Skeletal muscle satellite cell (primary cell): Measurements from ENCODE around the gene CSGALNACT2. TPM values are rescaled to one million over a fixed set of nuclear protein-coding genes. Genes with fewer than 3 reads are reported as not detected.
A peak's percentile ranks its signal among the peaks of the same experiment; 100 is the strongest.
"Not testable (repeated sequence)": the region's sequence is repeated elsewhere in the genome, so short reads cannot be mapped to it uniquely, and the experiment has no call there.

Experiments
- H3K27me3 ChIP-seq: 2 replicates; pipeline ENCODE4 v1.7.0; 2013; ENCODE audit warnings: low read length; ENCODE audit not compliant: control insufficient read depth, insufficient read depth
- H3K36me3 ChIP-seq: 2 replicates; pipeline ENCODE4 v1.7.0; 2013; ENCODE audit warnings: mild to moderate bottlenecking, control low read depth, low read length; ENCODE audit not compliant: insufficient read depth
- H3K4me1 ChIP-seq: 2 replicates; pipeline ENCODE4 v1.7.0; 2013; ENCODE audit warnings: low read length; ENCODE audit not compliant: control insufficient read depth, insufficient read depth
- H3K4me2 ChIP-seq: 2 replicates; pipeline ENCODE4 v1.7.0; 2013; ENCODE audit warnings: mild to moderate bottlenecking, low read length
- H3K4me3 ChIP-seq: 2 replicates; pipeline ENCODE4 v1.7.0; 2013; ENCODE audit warnings: low read length
- H3K9ac ChIP-seq: 2 replicates; pipeline ENCODE4 v1.7.0; 2013; ENCODE audit warnings: mild to moderate bottlenecking, low read depth, low read length, moderate library complexity
- H3K9me3 ChIP-seq: replicated peaks from 2 replicates; pipeline ENCODE4 v1.7.0; 2013; ENCODE audit warnings: mild to moderate bottlenecking, control low read depth, low read length
- total RNA-seq: library from RNA; depleted of rRNA; stranded (reverse); fragments of >200 nt; gene quantifications from 2 replicates; pipeline ENCODE4 v1.2.3, GENCODE V29; 2012; rRNA removed

Gene CSGALNACT2, protein sequence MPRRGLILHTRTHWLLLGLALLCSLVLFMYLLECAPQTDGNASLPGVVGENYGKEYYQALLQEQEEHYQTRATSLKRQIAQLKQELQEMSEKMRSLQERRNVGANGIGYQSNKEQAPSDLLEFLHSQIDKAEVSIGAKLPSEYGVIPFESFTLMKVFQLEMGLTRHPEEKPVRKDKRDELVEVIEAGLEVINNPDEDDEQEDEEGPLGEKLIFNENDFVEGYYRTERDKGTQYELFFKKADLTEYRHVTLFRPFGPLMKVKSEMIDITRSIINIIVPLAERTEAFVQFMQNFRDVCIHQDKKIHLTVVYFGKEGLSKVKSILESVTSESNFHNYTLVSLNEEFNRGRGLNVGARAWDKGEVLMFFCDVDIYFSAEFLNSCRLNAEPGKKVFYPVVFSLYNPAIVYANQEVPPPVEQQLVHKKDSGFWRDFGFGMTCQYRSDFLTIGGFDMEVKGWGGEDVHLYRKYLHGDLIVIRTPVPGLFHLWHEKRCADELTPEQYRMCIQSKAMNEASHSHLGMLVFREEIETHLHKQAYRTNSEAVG
- 14.7 and 14.9 TPM in 2 replicates for total RNA-seq

DNA sequence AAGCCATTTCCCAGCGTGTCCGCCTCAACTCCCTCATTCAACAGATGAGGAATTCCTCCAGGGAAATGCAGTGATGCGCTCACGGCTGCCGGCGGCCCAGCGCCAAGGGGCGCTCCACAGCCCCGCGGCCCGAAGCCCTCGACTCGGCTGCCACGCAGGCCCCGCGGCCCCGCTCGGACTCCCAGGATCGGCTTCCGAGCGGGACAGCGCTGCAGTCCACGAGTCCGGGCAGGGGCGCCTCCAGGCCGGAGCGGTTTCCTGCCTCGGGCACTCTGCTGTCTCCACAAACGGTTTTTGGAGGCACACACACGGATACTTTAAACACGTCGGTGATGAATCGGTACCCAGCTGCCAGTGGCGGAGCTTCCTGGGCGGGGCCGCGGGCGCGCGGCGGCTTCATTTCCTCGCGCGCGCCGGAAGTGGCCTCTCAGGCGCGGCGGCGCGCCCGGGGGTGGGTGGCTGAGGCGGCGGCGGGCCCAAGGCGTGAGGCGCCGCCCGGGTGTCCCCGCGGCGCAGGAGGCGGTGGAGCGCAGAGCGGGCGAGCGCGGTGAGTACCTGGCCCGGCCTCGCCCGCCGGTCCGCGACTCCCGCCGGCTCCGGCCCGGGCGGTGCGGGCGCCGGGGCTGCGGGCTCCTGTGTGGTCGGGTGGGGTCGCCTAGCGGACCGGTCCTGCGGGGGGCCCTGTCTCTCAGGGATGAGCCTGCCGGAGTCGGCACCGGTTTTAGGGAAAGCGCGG, at the start of gene CSGALNACT2:
TSS of gene CSGALNACT2 (plus strand) at position 425 of the 736 bp plus-strand sequence. CDS start 16,705 bp downstream, outside the sequence.
- H3K27me3 ChIP-seq = no peaks in the 10 kb centered on the region
- H3K9me3 ChIP-seq = no peaks in the 10 kb centered on the region
- peaks cover 36% of the 10 kb centered on the region for H3K4me1 ChIP-seq
- H3K4me2 ChIP-seq = peak within 1 kb of the TSS; percentile 95
- no peaks in the 10 kb centered on the region for H3K36me3 ChIP-seq
- peak within 1 kb of the TSS; percentile 99 for H3K9ac ChIP-seq
- peak within 1 kb of the TSS; percentile 81 for H3K4me3 ChIP-seq

GRCh38 chr10:43089519-43089918, 48.7 kb upstream of the CSGALNACT2 start:
- Histone ChIP-seq H3K36me3 (no peaks in the 10 kb centered on the region), H3K4me2 (no peak overlapping the region), H3K27me3 (peaks cover 75% of the 10 kb centered on the region), H3K4me3 (no peak overlapping the region), H3K4me1 (no peaks in the 10 kb centered on the region), H3K9ac (no peak overlapping the region), H3K9me3 (no peaks in the 10 kb centered on the region)

GRCh38 chr10:43090188-43090587, 48.1 kb upstream of the CSGALNACT2 start:
- H3K9ac ChIP-seq = no peak overlapping the region
- no peaks in the 10 kb centered on the region for H3K36me3 ChIP-seq
- no peak overlapping the region for H3K4me3 ChIP-seq
- H3K9me3 ChIP-seq = no peaks in the 10 kb centered on the region
- H3K4me1 ChIP-seq = no peaks in the 10 kb centered on the region
- H3K4me2 ChIP-seq = no peak overlapping the region
- peaks cover 75% of the 10 kb centered on the region for H3K27me3 ChIP-seq

DNA sequence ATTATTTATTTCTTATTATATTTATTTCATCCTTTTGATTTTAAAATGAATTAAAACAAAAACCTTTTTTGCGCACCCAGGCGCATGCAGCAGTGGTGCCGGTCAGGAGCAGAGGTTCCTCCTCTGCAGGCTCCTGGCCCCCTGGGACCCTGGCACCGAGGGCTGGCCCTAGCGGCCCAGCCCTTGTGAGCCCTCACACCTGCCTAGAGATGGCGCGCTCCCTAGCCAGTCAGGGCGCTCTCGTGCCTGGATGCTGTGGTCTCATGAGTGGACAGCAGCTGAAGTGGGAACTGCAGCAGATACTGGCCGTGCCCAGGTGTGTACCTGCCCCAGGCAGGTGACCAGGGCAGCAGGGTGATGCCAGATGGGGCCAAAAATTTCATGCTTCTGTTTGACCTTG, 47.6 kb upstream of the CSGALNACT2 start:
- no peaks in the 10 kb centered on the region for H3K4me1 ChIP-seq
- H3K9me3 ChIP-seq = no peaks in the 10 kb centered on the region
- H3K36me3 ChIP-seq = no peaks in the 10 kb centered on the region
- no peak overlapping the region for H3K9ac ChIP-seq
- H3K27me3 ChIP-seq = peaks cover 75% of the 10 kb centered on the region
- H3K4me3 ChIP-seq = no peak overlapping the region
- H3K4me2 ChIP-seq = no peak overlapping the region

GRCh38 chr10:43091846-43092245, 46.4 kb upstream of the CSGALNACT2 start:
- H3K9me3 ChIP-seq = no peaks in the 10 kb centered on the region
- no peak overlapping the region for H3K4me2 ChIP-seq
- H3K9ac ChIP-seq = no peak overlapping the region
- no peaks in the 10 kb centered on the region for H3K4me1 ChIP-seq
- H3K27me3 ChIP-seq = peaks cover 75% of the 10 kb centered on the region
- H3K4me3 ChIP-seq = no peak overlapping the region
- no peaks in the 10 kb centered on the region for H3K36me3 ChIP-seq

- no peaks in the 10 kb centered on the region for H3K4me1 ChIP-seq
These were observed 44.7 kb upstream of the CSGALNACT2 start for GRCh38 chr10:43093423-43094076.

GRCh38 chr10:43094085-43094484, 44.2 kb upstream of the CSGALNACT2 start:
- no peaks in the 10 kb centered on the region for H3K9me3 ChIP-seq
- H3K9ac ChIP-seq = no peak overlapping the region
- H3K36me3 ChIP-seq = no peaks in the 10 kb centered on the region

More at GRCh38 chr10:43093423-43094076, 44.7 kb upstream of the CSGALNACT2 start:
- H3K9ac ChIP-seq = no peak overlapping the region
- H3K9me3 ChIP-seq = no peaks in the 10 kb centered on the region
- peaks cover 75% of the 10 kb centered on the region for H3K27me3 ChIP-seq
- no peak overlapping the region for H3K4me2 ChIP-seq
- no peak overlapping the region for H3K4me3 ChIP-seq
- H3K36me3 ChIP-seq = no peaks in the 10 kb centered on the region

GRCh38 chr10:43099339-43099738, 38.9 kb upstream of the CSGALNACT2 start:
- H3K9me3 ChIP-seq, H3K4me1 ChIP-seq, H3K9ac ChIP-seq, H3K36me3 ChIP-seq, H3K4me3 ChIP-seq, H3K4me2 ChIP-seq: not testable (repeated sequence)
- H3K27me3 ChIP-seq = peaks cover 57% of the 10 kb centered on the region

More at GRCh38 chr10:43094085-43094484, 44.2 kb upstream of the CSGALNACT2 start:
- Histone ChIP-seq H3K4me2 (no peak overlapping the region), H3K4me1 (no peaks in the 10 kb centered on the region), H3K4me3 (no peak overlapping the region), H3K27me3 (peaks cover 70% of the 10 kb centered on the region)

GRCh38 chr10:43099928-43100327, 38.3 kb upstream of the CSGALNACT2 start:
- H3K27me3 ChIP-seq = peaks cover 55% of the 10 kb centered on the region
- H3K4me3 ChIP-seq = no peak overlapping the region
- H3K9ac ChIP-seq = no peak overlapping the region
- H3K9me3 ChIP-seq = no peaks in the 10 kb centered on the region
- no peak overlapping the region for H3K4me2 ChIP-seq
- H3K4me1 ChIP-seq = no peaks in the 10 kb centered on the region
- no peaks in the 10 kb centered on the region for H3K36me3 ChIP-seq

DNA sequence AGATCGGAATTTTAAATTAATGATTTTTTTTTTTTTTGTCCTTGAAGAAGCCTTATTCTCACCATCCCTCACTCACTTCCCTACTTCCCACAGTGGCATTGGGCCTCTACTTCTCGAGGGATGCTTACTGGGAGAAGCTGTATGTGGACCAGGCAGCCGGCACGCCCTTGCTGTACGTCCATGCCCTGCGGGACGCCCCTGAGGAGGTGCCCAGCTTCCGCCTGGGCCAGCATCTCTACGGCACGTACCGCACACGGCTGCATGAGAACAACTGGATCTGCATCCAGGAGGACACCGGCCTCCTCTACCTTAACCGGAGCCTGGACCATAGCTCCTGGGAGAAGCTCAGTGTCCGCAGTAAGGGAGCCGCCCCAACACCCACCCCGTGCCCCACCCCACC, 37.9 kb upstream of the CSGALNACT2 start:
- H3K4me1 ChIP-seq = peaks cover 3% of the 10 kb centered on the region
- no peaks in the 10 kb centered on the region for H3K36me3 ChIP-seq
- H3K9me3 ChIP-seq = no peaks in the 10 kb centered on the region
- no peak overlapping the region for H3K4me3 ChIP-seq
- H3K4me2 ChIP-seq = no peak overlapping the region
- H3K27me3 ChIP-seq = peaks cover 50% of the 10 kb centered on the region
- no peak overlapping the region for H3K9ac ChIP-seq
